H1 (cell line): ENCODE measurements around the gene FBXO44.

ENCODE experiments used
- BACH1 ChIP-seq: IDR thresholded peaks from 2 replicates; pipeline ENCODE4 v1.6.1; 2012; ENCODE audit warnings: low read length, improper control_type of control experiment
- GTF2F1 ChIP-seq: IDR thresholded peaks from 2 replicates; pipeline ENCODE4 v1.6.1; 2012; ENCODE audit warnings: low read depth, low read length, improper control_type of control experiment, borderline replicate concordance
- JUND ChIP-seq: IDR thresholded peaks from 2 replicates; pipeline ENCODE4 v1.6.1; 2011; ENCODE audit warnings: mild to moderate bottlenecking, improper control_type of control experiment, low read length
- NANOG ChIP-seq: IDR thresholded peaks from 2 replicates; pipeline ENCODE4 v1.6.1; 2011; ENCODE audit warnings: low read length, low read depth, mild to moderate bottlenecking, inconsistent platforms; ENCODE audit not compliant: insufficient read depth, poor library complexity, severe bottlenecking
- POLR2A ChIP-seq, 2 experiments: IDR thresholded peaks; 1 replicate in 1 of 2; 2 replicates in 1 of 2; pipeline ENCODE4 v1.6.1; 2011; ENCODE audit warnings: low read depth in 2 of 2, low read length in 2 of 2, mild to moderate bottlenecking in 2 of 2; ENCODE audit errors: control extremely low read depth in 1 of 2
- POLR2AphosphoS5 ChIP-seq: IDR thresholded peaks from 2 replicates; pipeline ENCODE4 v1.6.1; 2011; ENCODE audit warnings: low read depth, low read length
- SUZ12 ChIP-seq: fragments of 200-600 bp; sonication (generic); IDR thresholded peaks from 2 replicates; pipeline ENCODE4 v1.6.1; 2012; ENCODE audit warnings: mild to moderate bottlenecking, inconsistent platforms, low read length, moderate library complexity, mixed read lengths
- TEAD4 ChIP-seq: IDR thresholded peaks from 2 replicates; pipeline ENCODE4 v1.6.1; 2012; ENCODE audit warnings: low read depth, low read length, inconsistent platforms, mixed read lengths
- YY1 ChIP-seq: IDR thresholded peaks from 2 replicates; pipeline ENCODE4 v1.6.1; 2011; ENCODE audit warnings: low read depth, mild to moderate bottlenecking, low read length
- TF ChIP-seq, protein P1 (sequence below), 3 experiments: IDR thresholded peaks; 1 replicate in 2 of 3; 2 replicates in 1 of 3; pipeline versions ENCODE4 v1.5.1 to v1.6.1; 2011; ENCODE audit warnings: low read length in 3 of 3, mild to moderate bottlenecking in 3 of 3, inconsistent platforms in 2 of 3, low read depth in 1 of 3, moderate library complexity in 1 of 3; ENCODE audit not compliant: insufficient read depth in 1 of 3; ENCODE audit errors: control extremely low read depth in 1 of 3

DNA sequence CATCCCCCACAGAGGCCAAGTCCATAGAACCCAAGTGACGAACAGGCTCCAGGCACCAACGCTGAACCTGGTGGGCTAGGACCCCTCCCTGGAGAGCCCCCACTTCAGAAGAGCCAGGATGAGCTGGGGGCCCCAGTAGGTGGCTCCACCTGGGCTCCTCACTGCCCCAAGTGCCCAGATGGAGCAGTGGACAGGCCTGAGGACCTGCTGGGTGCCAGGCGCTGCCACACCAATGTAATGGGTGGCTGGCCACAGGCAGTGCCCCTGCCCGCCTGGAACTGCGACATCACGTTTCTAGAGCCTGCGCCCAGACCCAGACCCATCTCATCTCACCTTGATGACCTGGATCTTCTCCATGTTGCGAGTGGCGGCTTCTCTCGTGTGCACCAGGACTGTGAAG lies 20.6 kb downstream of the FBXO44 start:
- TF ChIP-seq NANOG (no peak), GTF2F1 (no peak), JUND (no peak), TEAD4 (no peak), SUZ12 (no peak), POLR2A (IDR thresholded peaks at IDR 0.05; ENCODE audit: control extremely low read depth in 1 of 2, low read depth in 2 of 2, low read length in 2 of 2) (no peak), YY1 (no peak), BACH1 (no peak), POLR2AphosphoS5 (no peak)
- TF ChIP-seq, protein P1, sequence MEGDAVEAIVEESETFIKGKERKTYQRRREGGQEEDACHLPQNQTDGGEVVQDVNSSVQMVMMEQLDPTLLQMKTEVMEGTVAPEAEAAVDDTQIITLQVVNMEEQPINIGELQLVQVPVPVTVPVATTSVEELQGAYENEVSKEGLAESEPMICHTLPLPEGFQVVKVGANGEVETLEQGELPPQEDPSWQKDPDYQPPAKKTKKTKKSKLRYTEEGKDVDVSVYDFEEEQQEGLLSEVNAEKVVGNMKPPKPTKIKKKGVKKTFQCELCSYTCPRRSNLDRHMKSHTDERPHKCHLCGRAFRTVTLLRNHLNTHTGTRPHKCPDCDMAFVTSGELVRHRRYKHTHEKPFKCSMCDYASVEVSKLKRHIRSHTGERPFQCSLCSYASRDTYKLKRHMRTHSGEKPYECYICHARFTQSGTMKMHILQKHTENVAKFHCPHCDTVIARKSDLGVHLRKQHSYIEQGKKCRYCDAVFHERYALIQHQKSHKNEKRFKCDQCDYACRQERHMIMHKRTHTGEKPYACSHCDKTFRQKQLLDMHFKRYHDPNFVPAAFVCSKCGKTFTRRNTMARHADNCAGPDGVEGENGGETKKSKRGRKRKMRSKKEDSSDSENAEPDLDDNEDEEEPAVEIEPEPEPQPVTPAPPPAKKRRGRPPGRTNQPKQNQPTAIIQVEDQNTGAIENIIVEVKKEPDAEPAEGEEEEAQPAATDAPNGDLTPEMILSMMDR (IDR thresholded peaks at IDR 0.05; ENCODE audit: control extremely low read depth in 1 of 3, insufficient read depth in 1 of 3, low read depth in 1 of 3, low read length in 3 of 3): no peak
